K562 (cell line): ENCODE results near the gene GIMAP8. TPM values are rescaled to one million over a fixed set of nuclear protein-coding genes. Genes with fewer than 3 reads are reported as not detected.

Source experiments
- BCL6 ChIP-seq: fragments of 250-450 bp; sonication (Bioruptor Pico); IDR thresholded peaks from 2 replicates; pipeline ENCODE4 v1.4.0; 2020
- DMBX1 ChIP-seq: fragments of 250-450 bp; sonication (Bioruptor Pico); IDR thresholded peaks from 2 replicates; pipeline ENCODE4 v1.8.0; 2022; ENCODE audit warnings: inconsistent platforms, mild to moderate bottlenecking, moderate library complexity, borderline replicate concordance
- E2F6 ChIP-seq, 2 experiments: IDR thresholded peaks; 2 replicates each; pipeline ENCODE4 v1.6.1; 2011; ENCODE audit warnings: borderline replicate concordance in 1 of 2, control low read depth in 1 of 2, low read depth in 1 of 2, low read length in 1 of 2, mild to moderate bottlenecking in 1 of 2, mixed read lengths in 1 of 2, moderate library complexity in 1 of 2; ENCODE audit not compliant: insufficient read depth in 1 of 2, insufficient read length in 1 of 2, poor library complexity in 1 of 2, severe bottlenecking in 1 of 2; ENCODE audit errors: extremely low read depth in 1 of 2
- ELF4 ChIP-seq: fragments of 450-650 bp; formaldehyde crosslinking; IDR thresholded peaks from 2 replicates; pipeline ENCODE4 v1.4.0; 2022; ENCODE audit warnings: missing genetic modification characterization
- FOXP1 ChIP-seq: sonication (generic); formaldehyde crosslinking; IDR thresholded peaks from 2 replicates; pipeline ENCODE4 v1.8.0; 2022; ENCODE audit warnings: mild to moderate bottlenecking, missing genetic modification reagents
- HNRNPK ChIP-seq: fragments of 200-400 bp; formaldehyde crosslinking; IDR thresholded peaks from one replicate; pipeline ENCODE4 v1.6.1; 2018; ENCODE audit warnings: mild to moderate bottlenecking, low read depth, low read length; ENCODE audit not compliant: poor library complexity, severe bottlenecking
- KAT8 ChIP-seq: fragments of 450-650 bp; IDR thresholded peaks from 2 replicates; pipeline ENCODE4 v1.6.1; 2016; ENCODE audit warnings: low read depth, mild to moderate bottlenecking
- KDM4B ChIP-seq, 2 experiments: fragments of 450-650 bp in 1 of 2; sonication (generic) in 1 of 2; IDR thresholded peaks; 2 replicates each; pipeline ENCODE4 v1.6.1; 2016 to 2017; ENCODE audit warnings: borderline replicate concordance in 2 of 2, antibody characterized with exemption in 1 of 2, low read depth in 1 of 2, mild to moderate bottlenecking in 1 of 2
- MEIS2 ChIP-seq: fragments of 450-650 bp; IDR thresholded peaks from 2 replicates; pipeline ENCODE4 v1.6.1; 2014; ENCODE audit warnings: mild to moderate bottlenecking; ENCODE audit not compliant: partially characterized antibody
- NR2F6 ChIP-seq: fragments of 450-650 bp; formaldehyde crosslinking; IDR thresholded peaks from 2 replicates; pipeline ENCODE4 v1.4.0; 2020; ENCODE audit warnings: mild to moderate bottlenecking
- NUFIP1 ChIP-seq: fragments of 450-650 bp; IDR thresholded peaks from 2 replicates; pipeline ENCODE4 v1.6.1; 2018; ENCODE audit not compliant: partially characterized antibody
- PCBP2 ChIP-seq: fragments of 200-400 bp; formaldehyde crosslinking; IDR thresholded peaks from 2 replicates; pipeline ENCODE4 v1.6.1; 2018; ENCODE audit warnings: low read length, low read depth, mild to moderate bottlenecking, moderate library complexity; ENCODE audit not compliant: poor library complexity, severe bottlenecking
- RAD51 ChIP-seq: fragments of 450-650 bp; IDR thresholded peaks from 2 replicates; pipeline ENCODE4 v1.7.1; 2016; ENCODE audit warnings: low read depth, mild to moderate bottlenecking, borderline replicate concordance
- RBM25 ChIP-seq: fragments of 200-400 bp; formaldehyde crosslinking; IDR thresholded peaks from 2 replicates; pipeline ENCODE4 v1.6.1; 2018; ENCODE audit warnings: low read length, low read depth, moderate library complexity; ENCODE audit not compliant: severe bottlenecking
- SRSF3 ChIP-seq: fragments of 200-400 bp; formaldehyde crosslinking; IDR thresholded peaks from 2 replicates; pipeline ENCODE4 v1.6.1; 2016; ENCODE audit warnings: mild to moderate bottlenecking, low read length, moderate library complexity; ENCODE audit not compliant: insufficient read depth
- TRIM24 ChIP-seq, 2 experiments: fragments of 450-650 bp; IDR thresholded peaks; 2 replicates each; pipeline ENCODE4 v1.6.1; 2016
- ZBTB1 ChIP-seq: sonication (generic); formaldehyde crosslinking; IDR thresholded peaks from 2 replicates; pipeline ENCODE4 v1.8.1; 2023; ENCODE audit warnings: missing genetic modification reagents, low read depth, mild to moderate bottlenecking, borderline replicate concordance
- ZNF134 ChIP-seq: fragments of 250-450 bp; sonication (Bioruptor Pico); conservative IDR thresholded peaks from 2 replicates; pipeline ENCODE4 v1.4.0; 2020
- polyA plus RNA-seq, 8 experiments: library from polyadenylated mRNA; depleted of rRNA in 4 of 8; stranded (reverse) in 5 of 8; unstranded in 3 of 8; fragments of >200 nt; fragmentation: Nextera tagmentation in 2 of 8; fragmentation: Illumina TruSeq in 1 of 8; extraction: Ambion mirVana in 2 of 8; extraction: Trizol in 1 of 8; gene quantifications; 2 replicates each; pipeline versions ENCODE4 v1.2.1 to v1.2.3, GENCODE V29; 2011 to 2014; ENCODE audit warnings: inconsistent platforms in 1 of 8, missing spikeins in 1 of 8
- total RNA-seq, 7 experiments: library from RNA; depleted of rRNA in 6 of 7; stranded (reverse); fragments of >200 nt in 6 of 7; fragmentation: Illumina TruSeq in 2 of 7; extraction: Trizol in 2 of 7; gene quantifications; 2 replicates each; pipeline versions ENCODE4 v1.2.1 to v1.2.3, GENCODE V29; 2011 to 2021; ENCODE audit warnings: low replicate concordance in 1 of 7
- TF ChIP-seq, protein P1 (sequence below): sonication (generic); formaldehyde crosslinking; IDR thresholded peaks from 2 replicates; pipeline ENCODE4 v1.8.1; 2023; ENCODE audit warnings: mild to moderate bottlenecking, missing genetic modification reagents
- TF ChIP-seq, protein P2 (sequence below): sonication (generic); formaldehyde crosslinking; IDR thresholded peaks from 2 replicates; pipeline ENCODE4 v1.5.0; 2020; ENCODE audit warnings: missing genetic modification reagents
- TF ChIP-seq, protein P3 (sequence below): fragments of 200-800 bp; sonication (Bioruptor generic); IDR thresholded peaks from 2 replicates; pipeline ENCODE4 v1.6.1; 2017; ENCODE audit warnings: missing genetic modification characterization, missing compliant biosample characterization
- TF ChIP-seq, protein P4 (sequence below): fragments of 250-450 bp; sonication (Bioruptor Pico); IDR thresholded peaks from 2 replicates; pipeline ENCODE4 v1.8.0; 2022; ENCODE audit warnings: inconsistent platforms, mild to moderate bottlenecking, moderate library complexity, borderline replicate concordance

GIMAP8 gene
- total and polyA plus RNA-seq, 9 of the 15 experiments (the other 6 are each of a cell fraction or from before 2014, with no cell fraction given), result not detected

DNA sequence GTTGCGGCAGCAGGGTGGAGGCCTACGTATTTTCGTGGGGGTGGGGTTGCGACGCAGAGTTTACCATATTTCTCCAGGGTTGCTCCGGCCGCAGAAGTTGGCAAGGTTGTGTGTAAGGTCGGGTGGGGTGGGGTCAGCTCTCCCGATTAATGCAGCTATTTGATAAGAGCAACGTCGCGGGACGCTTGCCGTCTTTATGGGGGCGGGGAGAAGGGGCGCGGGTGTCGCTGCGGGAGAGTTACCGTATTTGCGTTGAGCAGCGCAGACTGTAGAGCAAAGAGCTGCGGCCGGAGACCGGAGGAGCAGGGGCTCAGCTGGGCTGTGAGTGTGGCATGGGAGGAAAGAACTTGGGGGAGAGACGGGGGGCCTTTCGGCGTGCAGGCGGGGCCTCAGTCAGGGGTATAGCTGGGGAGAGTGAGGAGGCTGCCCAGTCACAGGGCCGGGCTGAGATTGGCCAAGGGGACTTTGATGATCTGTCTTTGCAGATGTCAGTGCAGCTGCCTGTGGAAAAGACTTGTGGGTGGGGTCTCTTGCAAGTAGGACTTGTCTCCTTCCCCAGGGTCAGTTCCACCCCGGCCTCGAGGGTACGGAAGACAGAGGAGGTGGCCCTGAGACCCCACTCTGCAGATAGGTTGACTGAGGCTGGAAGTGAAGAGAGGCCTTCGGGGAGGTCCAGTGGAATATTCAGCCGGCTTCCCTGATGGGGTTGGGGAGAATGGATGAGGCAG is 44.7 kb upstream of the GIMAP8 start (continued):
- TF ChIP-seq SRSF3, result no peak
- no peak for TF ChIP-seq BCL6 (CRISPR knock-in tag)
- no peak for TF ChIP-seq NR2F6 (CRISPR knock-in tag)
- no peak for TF ChIP-seq DMBX1 (CRISPR knock-in tag)
- no peak; the same call in 1 of the 2 replicates for TF ChIP-seq FOXP1
- TF ChIP-seq KDM4B (IDR thresholded peaks at IDR 0.05; ENCODE audit: borderline replicate concordance in 2 of 2, low read depth in 1 of 2), result no peak
- no peak for TF ChIP-seq RBM25
- TF ChIP-seq KAT8, result no peak
- TF ChIP-seq, protein P1, sequence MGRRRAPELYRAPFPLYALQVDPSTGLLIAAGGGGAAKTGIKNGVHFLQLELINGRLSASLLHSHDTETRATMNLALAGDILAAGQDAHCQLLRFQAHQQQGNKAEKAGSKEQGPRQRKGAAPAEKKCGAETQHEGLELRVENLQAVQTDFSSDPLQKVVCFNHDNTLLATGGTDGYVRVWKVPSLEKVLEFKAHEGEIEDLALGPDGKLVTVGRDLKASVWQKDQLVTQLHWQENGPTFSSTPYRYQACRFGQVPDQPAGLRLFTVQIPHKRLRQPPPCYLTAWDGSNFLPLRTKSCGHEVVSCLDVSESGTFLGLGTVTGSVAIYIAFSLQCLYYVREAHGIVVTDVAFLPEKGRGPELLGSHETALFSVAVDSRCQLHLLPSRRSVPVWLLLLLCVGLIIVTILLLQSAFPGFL (CRISPR knock-in tag), result peak; percentile 87; the same call in 1 of the 2 replicates
- TF ChIP-seq, protein P2, sequence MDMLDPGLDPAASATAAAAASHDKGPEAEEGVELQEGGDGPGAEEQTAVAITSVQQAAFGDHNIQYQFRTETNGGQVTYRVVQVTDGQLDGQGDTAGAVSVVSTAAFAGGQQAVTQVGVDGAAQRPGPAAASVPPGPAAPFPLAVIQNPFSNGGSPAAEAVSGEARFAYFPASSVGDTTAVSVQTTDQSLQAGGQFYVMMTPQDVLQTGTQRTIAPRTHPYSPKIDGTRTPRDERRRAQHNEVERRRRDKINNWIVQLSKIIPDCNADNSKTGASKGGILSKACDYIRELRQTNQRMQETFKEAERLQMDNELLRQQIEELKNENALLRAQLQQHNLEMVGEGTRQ, result no peak
- TF ChIP-seq, protein P3, sequence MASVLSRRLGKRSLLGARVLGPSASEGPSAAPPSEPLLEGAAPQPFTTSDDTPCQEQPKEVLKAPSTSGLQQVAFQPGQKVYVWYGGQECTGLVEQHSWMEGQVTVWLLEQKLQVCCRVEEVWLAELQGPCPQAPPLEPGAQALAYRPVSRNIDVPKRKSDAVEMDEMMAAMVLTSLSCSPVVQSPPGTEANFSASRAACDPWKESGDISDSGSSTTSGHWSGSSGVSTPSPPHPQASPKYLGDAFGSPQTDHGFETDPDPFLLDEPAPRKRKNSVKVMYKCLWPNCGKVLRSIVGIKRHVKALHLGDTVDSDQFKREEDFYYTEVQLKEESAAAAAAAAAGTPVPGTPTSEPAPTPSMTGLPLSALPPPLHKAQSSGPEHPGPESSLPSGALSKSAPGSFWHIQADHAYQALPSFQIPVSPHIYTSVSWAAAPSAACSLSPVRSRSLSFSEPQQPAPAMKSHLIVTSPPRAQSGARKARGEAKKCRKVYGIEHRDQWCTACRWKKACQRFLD (CRISPR knock-in tag), result no peak
- no peak for TF ChIP-seq RAD51
- TF ChIP-seq, protein P4, sequence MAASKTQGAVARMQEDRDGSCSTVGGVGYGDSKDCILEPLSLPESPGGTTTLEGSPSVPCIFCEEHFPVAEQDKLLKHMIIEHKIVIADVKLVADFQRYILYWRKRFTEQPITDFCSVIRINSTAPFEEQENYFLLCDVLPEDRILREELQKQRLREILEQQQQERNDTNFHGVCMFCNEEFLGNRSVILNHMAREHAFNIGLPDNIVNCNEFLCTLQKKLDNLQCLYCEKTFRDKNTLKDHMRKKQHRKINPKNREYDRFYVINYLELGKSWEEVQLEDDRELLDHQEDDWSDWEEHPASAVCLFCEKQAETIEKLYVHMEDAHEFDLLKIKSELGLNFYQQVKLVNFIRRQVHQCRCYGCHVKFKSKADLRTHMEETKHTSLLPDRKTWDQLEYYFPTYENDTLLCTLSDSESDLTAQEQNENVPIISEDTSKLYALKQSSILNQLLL (CRISPR knock-in tag), result no peak
- TF ChIP-seq ZNF134 (CRISPR knock-in tag), result no peak
- TF ChIP-seq PCBP2, result no peak
- TF ChIP-seq ZBTB1 (CRISPR knock-in tag), result 0 out of 2 replicates have a peak, but pooled peaks have one; percentile 45
- no peak for TF ChIP-seq HNRNPK
- TF ChIP-seq TRIM24 (IDR thresholded peaks at IDR 0.05), result peak in 1 of 2 experiments; percentile 52; a peak in 1 of 4 replicates
- no peak for TF ChIP-seq NUFIP1
- no peak for TF ChIP-seq ELF4 (CRISPR knock-in tag)
- peak; percentile 36 for TF ChIP-seq MEIS2
- TF ChIP-seq E2F6 (IDR thresholded peaks at IDR 0.05; ENCODE audit: borderline replicate concordance in 1 of 2, extremely low read depth in 1 of 2, insufficient read depth in 1 of 2, insufficient read length in 1 of 2, low read depth in 1 of 2, low read length in 1 of 2, poor library complexity in 1 of 2, severe bottlenecking in 1 of 2), result peak; percentile 15 to 17
